HG03558 (cell line): ENCODE results near the gene PDIA6.
A peak's percentile ranks its signal among the peaks of the same experiment; 100 is the strongest.

Experiments
- ATAC-seq: cut with Tn5 transposase; IDR thresholded peaks from one replicate; pipeline ENCODE4 v1.9.1; 2021; ENCODE audit warnings: moderate number of reproducible peaks; ENCODE audit not compliant: unreplicated experiment; ENCODE audit errors: extremely low read depth

The PDIA6 gene, protein sequence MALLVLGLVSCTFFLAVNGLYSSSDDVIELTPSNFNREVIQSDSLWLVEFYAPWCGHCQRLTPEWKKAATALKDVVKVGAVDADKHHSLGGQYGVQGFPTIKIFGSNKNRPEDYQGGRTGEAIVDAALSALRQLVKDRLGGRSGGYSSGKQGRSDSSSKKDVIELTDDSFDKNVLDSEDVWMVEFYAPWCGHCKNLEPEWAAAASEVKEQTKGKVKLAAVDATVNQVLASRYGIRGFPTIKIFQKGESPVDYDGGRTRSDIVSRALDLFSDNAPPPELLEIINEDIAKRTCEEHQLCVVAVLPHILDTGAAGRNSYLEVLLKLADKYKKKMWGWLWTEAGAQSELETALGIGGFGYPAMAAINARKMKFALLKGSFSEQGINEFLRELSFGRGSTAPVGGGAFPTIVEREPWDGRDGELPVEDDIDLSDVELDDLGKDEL

DNA sequence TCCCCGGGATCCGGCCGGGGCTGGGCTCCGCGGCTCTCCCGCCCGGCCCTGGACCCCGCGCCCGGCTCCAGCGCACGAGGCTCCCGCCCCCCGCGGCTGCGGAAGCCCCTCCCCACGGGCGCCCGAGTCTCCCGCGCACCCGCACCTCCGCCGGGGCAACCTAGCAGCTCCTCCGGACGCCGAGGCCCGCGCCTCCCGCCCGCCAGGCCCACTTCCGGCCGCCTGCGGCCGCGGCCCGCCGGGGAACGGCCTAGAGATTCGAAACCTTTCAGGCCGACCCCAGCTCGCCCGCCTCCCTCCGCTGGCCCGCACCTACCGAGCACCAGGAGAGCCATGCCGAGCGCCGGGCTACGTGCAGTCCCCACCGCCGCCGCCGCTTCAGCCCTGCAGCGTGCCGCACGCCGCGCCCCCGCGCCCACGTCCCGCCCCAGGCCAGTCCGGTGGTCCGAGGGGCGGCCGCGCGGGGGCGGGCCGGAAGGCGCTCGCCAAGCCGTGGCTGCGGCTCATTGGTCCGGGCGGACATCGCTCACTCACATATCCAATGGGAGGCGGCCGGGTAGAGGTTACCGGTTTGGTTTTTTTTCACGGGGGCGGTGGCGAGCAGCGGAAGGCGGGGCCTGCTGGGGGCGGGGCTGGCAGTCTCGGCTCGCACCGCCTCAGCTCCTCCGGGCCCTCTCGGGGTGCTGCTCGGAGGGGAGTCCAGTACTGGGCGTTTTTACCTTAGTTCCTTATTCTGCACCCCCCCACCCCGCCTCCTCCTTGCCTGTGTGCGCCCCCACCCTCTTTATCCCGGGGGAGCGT is at the start of gene PDIA6:
TSS of gene PDIA6 (minus strand) at position 424 of the 801 bp plus-strand sequence. CDS start at position 335, 89 bp downstream.
- peak; percentile 86 for ATAC-seq

GRCh38 chr2:10862330-10862729 is 49.7 kb upstream of the PDIA6 start:
- ATAC-seq = no peak

DNA sequence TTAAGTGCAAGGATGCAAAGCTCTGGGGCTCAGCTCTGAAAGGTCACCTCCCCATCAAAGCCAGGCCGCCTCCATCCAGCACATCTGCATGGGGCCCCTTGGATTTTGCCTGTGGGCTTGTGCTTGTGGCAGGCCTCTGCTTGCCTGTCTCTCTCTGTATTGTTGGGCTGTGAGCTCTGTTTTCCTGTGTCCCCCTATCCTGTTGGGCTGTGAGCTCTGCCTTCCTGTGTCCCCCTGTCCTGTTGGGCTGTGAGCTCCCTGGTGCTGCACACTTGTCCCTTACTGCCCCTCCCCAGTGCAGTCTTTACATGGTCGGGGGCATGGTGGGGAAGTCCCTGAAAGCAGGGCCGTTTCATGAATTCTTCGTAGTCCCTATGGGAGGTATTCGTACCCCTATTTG is 49.2 kb upstream of the PDIA6 start:
- no peak for ATAC-seq

DNA sequence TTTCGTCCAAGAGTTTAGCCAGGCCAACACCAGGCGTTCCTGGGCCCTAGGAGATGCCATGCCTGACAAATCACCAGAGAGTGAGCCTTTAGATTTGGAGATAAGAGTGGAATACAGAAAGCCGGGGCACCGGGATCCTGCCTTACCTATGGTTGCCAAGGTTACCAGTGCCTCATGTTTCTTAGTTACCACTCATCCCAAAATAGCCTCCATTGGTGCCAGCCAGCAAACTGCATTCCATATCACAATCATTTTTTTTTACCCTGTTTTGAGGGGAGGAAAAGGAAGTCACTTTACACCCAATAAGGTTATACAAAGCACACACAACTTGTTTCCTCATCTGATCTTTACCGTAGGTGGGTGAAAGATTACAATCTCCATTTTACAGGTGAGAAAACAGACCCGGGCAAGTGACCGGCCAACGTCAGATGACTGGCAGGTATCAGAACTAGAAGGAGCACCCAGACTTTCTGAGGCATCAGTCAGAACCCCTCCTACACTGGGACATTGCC is 48.3 kb upstream of the PDIA6 start:
- no peak for ATAC-seq

GRCh38 chr2:10860081-10860813 is 47.7 kb upstream of the PDIA6 start:
- ATAC-seq = no peak

GRCh38 chr2:10859278-10859677 is 46.7 kb upstream of the PDIA6 start:
- no peak for ATAC-seq

- no peak for ATAC-seq
These were observed 36.0 kb upstream of the PDIA6 start for GRCh38 chr2:10848541-10848940.

- ATAC-seq = no peak
These were observed 34.4 kb upstream of the PDIA6 start for GRCh38 chr2:10847008-10847407.

- ATAC-seq = no peak
These were observed 33.7 kb upstream of the PDIA6 start for GRCh38 chr2:10846110-10846861.

- no peak for ATAC-seq
These were observed 33.1 kb upstream of the PDIA6 start for GRCh38 chr2:10845640-10846039.

- no peak for ATAC-seq
These were observed 31.5 kb upstream of the PDIA6 start for GRCh38 chr2:10844097-10844496.

DNA sequence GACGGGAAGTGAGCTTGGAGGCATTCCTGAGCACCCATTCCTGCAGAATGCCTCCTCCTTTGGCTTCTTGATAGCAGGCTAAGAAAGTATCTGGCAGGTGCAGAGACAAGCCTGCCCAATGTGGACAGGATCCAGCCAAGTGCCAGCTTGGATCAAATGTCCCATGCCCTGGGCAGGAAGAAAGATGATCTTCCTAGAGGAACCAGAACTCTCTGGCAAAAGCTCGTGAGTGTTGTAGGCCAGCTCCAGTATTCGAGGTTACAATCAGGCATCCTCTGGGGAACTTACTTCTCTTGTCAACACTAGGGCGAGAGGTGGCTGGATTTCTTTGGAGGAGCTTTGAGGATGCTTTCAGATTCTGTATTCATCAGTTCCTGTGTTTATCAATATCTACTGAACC is 29.9 kb upstream of the PDIA6 start:
- no peak for ATAC-seq

- ATAC-seq = no peak
These were observed 29.1 kb upstream of the PDIA6 start for GRCh38 chr2:10841547-10842219.

DNA sequence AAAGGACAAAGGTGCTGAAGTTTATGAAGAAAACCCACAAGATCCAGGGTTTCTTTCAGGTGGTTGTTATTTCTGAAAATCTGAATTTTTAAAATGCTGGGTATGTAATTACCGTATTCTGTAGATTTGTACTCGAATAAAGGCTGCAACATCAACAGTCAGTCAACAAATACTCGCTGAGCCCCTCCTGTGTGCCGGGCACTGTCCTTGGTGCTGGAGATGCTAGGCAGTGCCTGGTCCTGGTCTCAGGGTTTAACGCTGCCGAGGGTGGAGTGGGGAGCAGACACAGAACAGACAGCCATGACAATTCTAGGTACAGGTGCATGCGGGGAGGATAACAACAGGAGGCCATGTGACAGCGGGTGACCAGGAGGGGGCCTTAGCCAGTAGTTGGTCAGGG is 27.2 kb upstream of the PDIA6 start:
- no peak for ATAC-seq

DNA sequence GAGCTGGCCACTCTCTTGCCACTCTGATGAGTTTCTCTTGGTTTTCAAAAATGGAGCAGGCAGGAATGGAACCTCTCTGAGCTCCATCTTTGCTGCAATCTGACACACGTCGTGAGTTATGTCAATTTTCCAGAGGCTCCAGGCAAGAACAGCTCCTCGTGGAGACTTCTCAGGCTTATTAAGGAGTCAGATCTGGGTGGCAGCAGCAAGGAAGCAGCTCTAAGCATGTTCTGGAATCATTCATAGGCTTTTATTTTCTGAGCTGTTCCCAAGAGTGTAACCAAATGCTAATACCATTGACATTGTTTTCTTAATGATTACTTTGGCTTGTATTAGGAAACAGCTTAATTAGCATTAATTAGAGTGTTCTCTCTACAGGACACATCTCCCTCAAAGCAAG is 26.1 kb upstream of the PDIA6 start:
- no peak for ATAC-seq

DNA sequence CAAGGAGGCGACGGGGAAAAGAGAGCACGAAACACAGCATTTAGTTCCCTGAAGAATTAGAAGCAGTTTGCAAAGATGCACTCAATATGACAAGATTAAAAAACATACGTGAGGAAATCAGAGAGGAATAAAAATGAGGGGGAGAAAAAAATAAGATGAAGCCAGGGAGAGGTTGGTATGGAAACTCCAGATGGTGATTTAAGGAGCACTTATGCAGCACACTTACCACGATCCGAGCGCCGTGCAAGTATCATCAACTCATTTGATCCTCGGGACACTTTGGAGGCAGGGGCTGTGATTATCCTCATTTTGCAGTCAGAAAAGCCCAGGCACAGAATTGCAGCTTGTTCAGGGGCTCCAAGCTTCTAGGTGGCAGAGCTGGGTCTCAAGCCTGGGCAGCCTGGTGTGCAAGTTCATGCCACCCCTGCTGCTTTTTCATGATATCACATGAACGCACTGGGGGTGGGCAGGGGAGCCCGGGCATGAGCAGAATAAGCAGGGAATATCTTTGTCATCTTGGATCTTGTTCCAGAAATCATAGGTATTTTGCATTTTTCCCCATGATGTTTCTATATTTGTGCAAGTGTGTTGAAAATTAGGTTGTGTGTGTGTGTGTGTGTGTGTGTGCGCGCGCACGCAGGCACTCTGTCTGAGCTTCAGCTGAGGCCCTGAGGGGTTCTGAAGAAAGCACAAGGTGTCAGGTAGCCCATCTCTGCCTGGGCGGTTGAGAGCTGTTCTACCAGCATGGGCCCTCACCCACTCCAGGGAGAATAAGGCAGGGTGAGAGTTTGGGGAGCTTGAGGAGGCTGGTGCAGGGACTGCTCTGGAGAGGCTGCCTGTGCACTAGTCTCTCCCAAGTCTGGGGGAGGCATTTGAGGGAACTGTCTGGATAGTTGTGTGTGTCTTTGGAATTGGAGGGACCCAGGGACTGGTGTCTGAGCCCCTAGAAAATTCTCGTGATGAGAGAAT is 25.0 kb upstream of the PDIA6 start:
- no peak for ATAC-seq

DNA sequence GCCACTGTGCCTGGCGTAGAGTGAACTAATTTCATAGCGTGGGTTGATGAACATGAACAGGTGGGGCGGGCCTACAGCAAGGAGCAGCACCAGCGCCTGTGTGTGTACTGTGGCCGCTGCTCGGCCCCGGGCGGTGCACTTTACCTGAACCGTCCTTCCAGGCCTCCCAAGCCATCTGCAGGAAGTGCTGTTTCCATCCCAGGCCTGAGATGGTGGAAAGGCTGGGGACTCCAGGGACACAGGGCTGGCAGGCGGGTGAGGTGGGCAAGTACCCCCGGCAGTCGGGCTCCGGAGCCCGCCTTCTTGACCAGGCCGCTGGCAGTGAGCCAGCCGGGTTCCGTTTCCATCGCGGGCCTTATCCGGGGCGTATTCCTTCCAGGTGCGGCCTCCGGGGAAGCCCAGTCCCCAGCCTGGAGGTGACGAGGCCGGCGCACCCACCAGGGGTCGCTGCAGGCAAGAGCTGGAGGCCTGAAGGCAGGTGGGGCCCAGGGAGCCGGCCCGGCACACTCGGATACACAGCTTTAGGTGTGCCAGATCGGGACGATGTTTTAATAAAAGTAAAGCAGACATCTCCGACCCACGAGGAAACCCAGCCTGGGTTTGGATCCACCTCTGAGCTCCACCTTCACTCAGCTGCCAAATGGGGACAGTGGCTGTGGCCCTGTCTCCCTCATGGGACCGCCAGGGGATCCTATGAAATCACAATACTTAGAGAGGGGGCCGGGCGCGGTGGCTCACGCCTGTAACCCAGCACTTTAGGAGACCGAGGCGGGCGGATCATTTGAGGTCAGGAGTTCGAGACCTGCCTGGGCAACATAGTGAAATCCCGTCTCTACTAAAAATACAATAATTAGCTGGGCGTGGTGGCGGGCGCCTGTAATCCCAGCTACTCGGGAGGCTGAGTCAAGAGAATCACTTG is 22.7 kb upstream of the PDIA6 start:
- no peak for ATAC-seq
